BE2C (cell line): ENCODE data around the gene BGN.
A peak's percentile ranks its signal among the peaks of the same experiment; 100 is the strongest.

Experiments used
- DNase-seq: peaks from one replicate; pipeline ENCODE4 v3.0.0-alpha.2; 2020
- H3K27me3 ChIP-seq: fragments of 250-450 bp; sonication (Bioruptor Pico); 2 replicates; pipeline ENCODE4 v1.5.1; 2020; ENCODE audit warnings: mild to moderate bottlenecking
- H3K36me3 ChIP-seq: fragments of 250-450 bp; sonication (Bioruptor Pico); 2 replicates; pipeline ENCODE4 v1.5.1; 2020; ENCODE audit warnings: mild to moderate bottlenecking
- H3K4me1 ChIP-seq: fragments of 250-450 bp; sonication (Bioruptor Pico); 2 replicates; pipeline ENCODE4 v1.5.1; 2020
- H3K4me3 ChIP-seq: 2 replicates; pipeline ENCODE4 v1.5.1; 2011; ENCODE audit warnings: low read depth, low read length
- H3K9me3 ChIP-seq: fragments of 250-450 bp; sonication (Bioruptor Pico); 2 replicates; pipeline ENCODE4 v1.5.1; 2020
- CTCF ChIP-seq: IDR thresholded peaks from 2 replicates; pipeline ENCODE4 v1.5.1; 2012; ENCODE audit warnings: mild to moderate bottlenecking, low read depth, low read length

The BGN gene

DNA sequence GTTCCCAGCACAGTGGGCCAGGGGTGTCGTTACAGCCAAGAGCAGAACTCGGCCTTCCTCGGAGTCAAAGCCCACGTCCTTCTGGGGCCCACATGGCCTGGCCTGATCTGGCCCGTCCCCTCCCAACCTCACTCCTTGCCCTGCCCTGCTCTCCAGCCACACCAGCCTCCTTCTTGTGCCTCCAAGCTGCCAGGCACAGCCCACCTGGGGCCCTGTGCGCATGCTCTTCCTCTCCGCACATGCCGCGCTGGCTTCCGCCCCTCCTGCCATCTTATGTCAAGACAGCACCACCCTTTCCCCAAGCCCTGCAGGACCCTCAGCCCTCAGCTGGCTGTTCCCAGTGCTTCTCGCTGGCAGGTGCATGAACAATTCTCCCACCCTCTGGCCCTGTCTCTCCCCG, 31.2 kb upstream of the BGN start:
- no peak overlapping the region for H3K4me3 ChIP-seq
- no peaks in the 10 kb centered on the region for H3K27me3 ChIP-seq
- DNase-seq: no peak
- no peaks in the 10 kb centered on the region; the same call in 1 of the 2 replicates for H3K36me3 ChIP-seq
- no peaks in the 10 kb centered on the region for H3K4me1 ChIP-seq
- no peaks in the 10 kb centered on the region for H3K9me3 ChIP-seq
- TF ChIP-seq CTCF: no peak

DNA sequence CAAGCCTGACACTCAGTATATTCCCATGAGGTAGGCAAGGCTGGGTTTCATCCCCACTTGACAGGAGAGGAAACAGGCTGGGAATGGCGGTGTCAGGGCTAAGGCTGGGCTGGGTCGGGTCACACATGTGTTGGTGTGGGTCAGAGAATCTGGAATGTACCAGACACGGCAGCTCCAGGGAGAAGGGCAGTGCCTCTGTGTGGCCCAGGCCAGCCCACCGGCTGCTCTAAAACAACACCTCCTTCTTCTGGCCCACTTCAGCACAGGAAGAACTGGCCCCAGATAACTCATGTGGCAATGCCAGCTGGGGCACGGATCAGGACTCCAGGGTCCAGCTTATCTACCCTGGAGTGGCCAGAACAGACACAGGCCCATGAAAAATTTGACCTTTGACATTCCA, 30.7 kb upstream of the BGN start:
- TF ChIP-seq CTCF: no peak
- H3K4me3 ChIP-seq: no peak overlapping the region
- no peaks in the 10 kb centered on the region for H3K4me1 ChIP-seq
- no peaks in the 10 kb centered on the region; the same call in 1 of the 2 replicates for H3K36me3 ChIP-seq
- no peaks in the 10 kb centered on the region for H3K9me3 ChIP-seq
- H3K27me3 ChIP-seq: no peaks in the 10 kb centered on the region
- no peak for DNase-seq

- DNase-seq: no peak
- no peaks in the 10 kb centered on the region for H3K27me3 ChIP-seq
- no peak for TF ChIP-seq CTCF
- H3K4me1 ChIP-seq: no peaks in the 10 kb centered on the region
- no peak overlapping the region for H3K4me3 ChIP-seq
- H3K9me3 ChIP-seq: no peaks in the 10 kb centered on the region
- H3K36me3 ChIP-seq: no peaks in the 10 kb centered on the region; the same call in 1 of the 2 replicates
Observed at GRCh38 chrX:153465691-153466380, 28.9 kb upstream of the BGN start.

GRCh38 chrX:153468008-153468580, 26.7 kb upstream of the BGN start:
- DNase-seq: no peak
- Histone ChIP-seq H3K4me1 (no peaks in the 10 kb centered on the region), H3K4me3 (no peak overlapping the region), H3K27me3 (no peaks in the 10 kb centered on the region), H3K9me3 (no peaks in the 10 kb centered on the region), H3K36me3 (no peaks in the 10 kb centered on the region; the same call in 1 of the 2 replicates)
- TF ChIP-seq CTCF: no peak

DNA sequence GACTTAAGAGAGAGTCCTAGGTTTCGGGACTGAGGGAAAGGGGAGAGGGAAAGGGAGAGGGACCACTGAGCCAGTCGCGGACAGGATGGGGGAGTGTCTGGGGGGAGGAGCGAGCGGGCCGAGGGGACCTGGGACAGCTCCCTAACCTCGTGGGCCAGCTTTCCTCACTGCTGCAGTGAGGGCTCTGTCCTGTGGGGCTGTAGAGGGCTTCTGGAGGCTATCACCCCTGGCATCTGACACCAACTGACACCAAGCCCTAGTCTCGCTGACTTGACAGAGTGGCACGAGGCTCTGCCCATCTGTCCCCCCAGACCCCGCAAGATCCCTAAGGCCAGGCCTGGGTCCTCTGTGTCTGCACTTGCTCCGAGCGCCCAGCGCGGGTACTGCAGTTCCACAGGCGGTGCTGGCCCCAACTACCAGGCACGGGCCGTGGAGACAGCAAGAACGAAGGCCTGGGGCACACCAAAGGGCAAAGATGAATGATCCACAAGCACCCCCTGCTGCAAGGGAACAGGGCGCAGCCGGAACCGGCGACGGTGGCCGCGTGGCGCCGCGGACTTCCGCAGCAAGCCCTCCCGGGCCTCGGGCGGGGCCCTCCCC, 24.9 kb upstream of the BGN start:
- peak; percentile 42 for DNase-seq
- TF ChIP-seq CTCF: no peak
- H3K4me3 ChIP-seq: peak overlapping the region; percentile 59
- no peaks in the 10 kb centered on the region; the same call in 1 of the 2 replicates for H3K36me3 ChIP-seq
- no peaks in the 10 kb centered on the region for H3K9me3 ChIP-seq
- H3K4me1 ChIP-seq: no peaks in the 10 kb centered on the region
- H3K27me3 ChIP-seq: no peaks in the 10 kb centered on the region
